HG03432 (cell line): ENCODE data around the gene DLX1.

Experiments used
- ATAC-seq: cut with Tn5 transposase; IDR thresholded peaks from one replicate; pipeline ENCODE4 v1.9.1; 2021; ENCODE audit warnings: mild to moderate bottlenecking, moderate library complexity; ENCODE audit not compliant: unreplicated experiment

Gene DLX1

DNA sequence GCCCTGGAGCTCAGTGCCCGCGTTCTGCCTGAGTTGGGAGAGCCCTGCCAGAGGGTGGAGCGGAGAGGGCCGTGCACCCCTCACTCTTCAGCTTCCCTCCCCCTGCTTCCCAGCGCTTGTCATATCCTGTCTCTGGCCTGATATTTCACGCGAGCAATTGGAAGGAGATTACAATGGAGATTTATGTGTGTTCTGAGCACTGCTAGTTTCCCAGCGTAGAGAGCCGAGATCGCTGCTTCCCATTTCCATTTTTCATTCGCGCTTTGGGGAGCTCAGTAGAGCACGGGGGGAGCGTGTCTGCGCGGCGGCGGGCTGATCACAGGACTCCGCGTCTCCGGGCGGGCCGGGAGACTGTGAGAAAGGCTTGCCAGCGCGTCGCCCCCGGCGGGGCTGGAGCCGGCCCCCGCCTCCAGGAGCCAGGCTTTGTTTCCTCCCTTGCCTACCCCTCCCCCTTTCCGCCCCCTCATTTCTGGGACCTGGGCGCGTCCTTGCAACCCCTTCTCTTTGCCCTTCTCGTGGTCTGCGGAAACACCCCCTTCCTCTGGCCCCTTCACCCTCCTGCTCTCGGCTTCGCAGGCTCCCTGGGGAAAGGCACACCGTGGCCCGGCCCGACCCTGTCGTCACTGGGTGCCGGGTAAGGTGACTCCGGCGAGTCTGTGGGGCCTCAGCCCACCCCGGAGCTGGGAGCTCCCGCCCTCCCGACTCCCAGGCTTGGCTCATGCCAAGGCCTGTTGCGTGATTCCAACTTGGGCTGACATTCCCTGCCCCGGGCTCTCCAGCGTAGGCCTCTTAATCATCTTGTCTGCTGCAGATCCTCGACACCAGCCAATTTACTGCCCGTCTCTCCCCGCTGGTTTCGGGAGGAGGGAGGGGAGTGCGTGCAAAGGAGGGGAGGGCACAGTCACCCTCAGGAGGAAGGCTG, 11.6 kb downstream of the DLX1 start:
- no peak for ATAC-seq

DNA sequence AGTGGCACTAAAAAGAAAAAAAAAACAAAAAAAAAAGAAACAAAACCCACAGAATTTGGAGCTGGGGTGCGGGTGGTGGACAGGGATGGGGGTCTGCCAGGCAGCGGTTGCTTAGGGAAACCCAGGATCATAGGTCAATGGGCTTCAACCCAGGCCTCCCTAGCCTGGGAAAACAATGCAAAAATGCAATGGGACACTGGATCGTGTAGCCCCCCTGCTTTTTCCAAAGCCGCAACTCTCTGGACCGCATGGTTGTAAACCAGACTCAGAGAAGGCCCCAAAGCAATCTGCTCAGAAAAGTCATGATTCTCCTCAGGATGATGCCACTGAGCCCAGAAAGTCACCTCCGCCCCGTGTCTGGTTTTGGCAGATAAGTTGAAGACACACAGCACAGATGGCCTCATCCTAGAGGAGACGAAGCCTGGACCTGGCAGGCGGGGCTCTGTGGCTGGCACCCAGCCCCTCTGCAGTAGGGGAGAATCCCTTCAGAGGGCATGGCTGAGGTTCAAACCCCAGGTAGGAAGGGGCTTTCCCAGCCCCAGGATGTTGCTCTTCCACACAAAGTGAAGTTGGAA, 12.3 kb downstream of the DLX1 start:
- no peak for ATAC-seq

DNA sequence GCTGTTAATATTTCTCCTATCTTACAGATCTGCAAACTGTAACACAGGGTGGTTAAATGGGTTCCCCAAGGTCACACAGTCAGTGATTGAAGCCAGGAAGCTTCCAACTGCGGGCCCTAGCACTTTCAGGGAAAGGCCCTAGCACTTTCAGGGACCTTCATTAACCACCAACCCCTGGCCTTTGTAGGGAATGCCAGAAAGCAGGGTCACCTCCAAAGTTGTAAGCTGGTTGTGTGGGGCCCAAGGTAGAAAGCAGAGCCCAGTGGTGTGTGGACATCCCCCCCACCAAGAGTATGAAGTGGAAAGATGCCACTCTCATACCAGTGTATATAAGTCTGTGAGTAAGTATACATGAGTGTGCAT, 13.0 kb downstream of the DLX1 start:
- no peak for ATAC-seq

DNA sequence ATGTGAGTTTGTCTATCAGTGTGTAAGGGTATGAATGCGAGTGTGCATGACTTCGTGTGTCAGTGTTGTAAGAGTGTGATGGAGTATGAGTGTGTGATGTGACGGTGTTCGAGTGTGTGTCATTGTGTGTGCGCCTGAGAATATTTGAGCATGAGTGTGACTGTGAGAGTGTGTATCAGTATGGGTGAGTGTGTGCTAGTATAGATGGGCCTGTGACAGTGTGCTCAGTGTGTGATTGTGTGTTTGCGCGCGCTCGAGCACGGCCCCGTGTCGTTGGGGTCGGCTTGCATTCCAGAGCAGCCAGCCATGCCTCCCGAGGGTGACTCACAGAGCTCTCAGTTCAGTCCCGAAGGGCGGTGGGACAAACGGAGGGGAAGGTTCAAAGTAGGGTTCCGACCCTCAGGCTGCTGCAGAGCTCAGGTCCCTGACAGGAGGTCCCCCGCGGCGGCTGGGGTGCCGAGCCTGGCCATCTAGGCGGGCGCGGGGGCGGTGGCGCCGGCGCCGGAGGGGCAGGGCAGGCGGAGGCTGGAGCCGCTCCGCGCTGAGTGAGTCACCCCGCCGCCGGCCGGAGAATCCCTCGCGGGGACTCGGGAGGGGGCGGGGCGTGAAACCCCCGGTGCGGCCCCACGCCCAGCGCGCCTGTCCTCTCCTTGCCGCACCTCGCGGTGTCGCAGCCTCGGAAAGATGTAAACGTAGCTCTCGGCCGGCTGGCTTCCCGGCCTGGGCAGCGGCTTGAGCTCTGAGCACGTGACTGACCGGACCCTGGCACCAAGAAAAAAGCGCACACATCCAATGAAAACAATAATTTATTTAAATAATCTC, 13.6 kb downstream of the DLX1 start:
- no peak for ATAC-seq

DNA sequence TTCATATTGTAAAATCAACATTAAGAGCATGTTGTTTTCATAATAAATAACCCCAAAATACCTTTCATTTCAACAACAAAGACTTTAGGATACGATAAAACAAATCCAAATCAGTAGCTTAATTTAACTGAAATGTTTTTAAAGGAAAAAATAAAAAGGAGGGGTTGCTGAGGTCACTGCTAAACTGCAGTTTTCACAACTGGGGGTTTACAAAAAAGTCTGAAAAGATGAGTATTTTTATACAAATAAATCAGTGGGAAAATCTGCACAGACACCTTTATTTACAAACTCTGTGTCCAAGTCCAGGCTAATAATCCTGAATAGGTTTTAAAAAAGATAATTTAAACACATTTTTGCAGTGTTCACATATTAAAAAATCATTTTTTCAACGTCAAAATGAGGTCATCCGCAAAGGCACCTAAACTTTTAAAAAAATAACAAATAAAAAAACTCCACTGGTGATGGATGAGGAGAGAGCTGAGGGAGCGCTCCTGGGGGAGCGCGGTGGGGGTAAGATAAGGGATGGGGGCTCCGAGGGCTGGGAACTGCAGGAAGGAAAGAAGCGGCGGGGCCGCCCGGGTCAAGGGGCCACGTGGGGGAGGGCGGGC, 14.3 kb downstream of the DLX1 start:
- no peak for ATAC-seq

DNA sequence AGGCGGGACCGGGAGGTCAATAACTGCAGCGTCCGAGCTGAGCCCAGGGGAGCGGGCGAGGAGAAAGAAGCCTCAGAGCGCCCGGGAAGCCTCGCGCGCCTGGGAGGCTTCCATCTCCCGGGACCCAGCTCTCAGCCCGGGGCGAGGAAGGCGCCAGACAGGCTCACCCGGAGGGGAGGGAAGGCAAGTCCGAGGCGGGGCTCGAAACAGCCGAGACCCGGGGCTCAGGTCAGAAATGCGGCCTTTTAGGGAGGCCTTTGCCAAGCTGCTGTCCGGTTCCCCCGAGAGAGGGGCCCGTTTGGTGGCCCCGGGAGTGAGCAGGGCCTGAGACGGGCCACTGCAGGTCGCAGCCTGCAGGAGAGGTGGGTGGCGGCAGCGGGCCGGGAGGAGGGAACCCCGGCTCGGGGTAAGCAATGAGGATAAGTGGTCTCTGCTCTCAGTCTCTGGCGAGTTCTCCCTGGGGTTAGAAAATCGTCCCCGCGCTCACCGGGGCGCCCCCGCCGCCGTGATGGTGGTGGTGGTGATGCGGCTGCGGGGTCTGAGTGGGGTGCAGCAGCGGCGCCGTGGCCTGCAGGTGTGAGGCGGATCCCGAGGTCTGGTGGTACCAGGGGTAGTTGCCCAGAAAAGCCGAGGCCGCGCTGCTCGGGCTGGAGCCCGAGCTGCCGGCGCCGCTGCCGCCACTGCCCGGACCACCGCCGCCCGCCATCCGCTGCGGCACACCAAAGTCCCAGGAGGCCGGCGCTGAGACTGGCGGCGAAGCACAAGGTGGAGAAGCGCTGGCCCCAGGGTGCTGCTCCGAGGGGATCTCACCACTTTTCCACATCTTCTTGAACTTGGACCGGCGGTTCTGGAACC, 15.0 kb downstream of the DLX1 start:
- ATAC-seq = no peak

DNA sequence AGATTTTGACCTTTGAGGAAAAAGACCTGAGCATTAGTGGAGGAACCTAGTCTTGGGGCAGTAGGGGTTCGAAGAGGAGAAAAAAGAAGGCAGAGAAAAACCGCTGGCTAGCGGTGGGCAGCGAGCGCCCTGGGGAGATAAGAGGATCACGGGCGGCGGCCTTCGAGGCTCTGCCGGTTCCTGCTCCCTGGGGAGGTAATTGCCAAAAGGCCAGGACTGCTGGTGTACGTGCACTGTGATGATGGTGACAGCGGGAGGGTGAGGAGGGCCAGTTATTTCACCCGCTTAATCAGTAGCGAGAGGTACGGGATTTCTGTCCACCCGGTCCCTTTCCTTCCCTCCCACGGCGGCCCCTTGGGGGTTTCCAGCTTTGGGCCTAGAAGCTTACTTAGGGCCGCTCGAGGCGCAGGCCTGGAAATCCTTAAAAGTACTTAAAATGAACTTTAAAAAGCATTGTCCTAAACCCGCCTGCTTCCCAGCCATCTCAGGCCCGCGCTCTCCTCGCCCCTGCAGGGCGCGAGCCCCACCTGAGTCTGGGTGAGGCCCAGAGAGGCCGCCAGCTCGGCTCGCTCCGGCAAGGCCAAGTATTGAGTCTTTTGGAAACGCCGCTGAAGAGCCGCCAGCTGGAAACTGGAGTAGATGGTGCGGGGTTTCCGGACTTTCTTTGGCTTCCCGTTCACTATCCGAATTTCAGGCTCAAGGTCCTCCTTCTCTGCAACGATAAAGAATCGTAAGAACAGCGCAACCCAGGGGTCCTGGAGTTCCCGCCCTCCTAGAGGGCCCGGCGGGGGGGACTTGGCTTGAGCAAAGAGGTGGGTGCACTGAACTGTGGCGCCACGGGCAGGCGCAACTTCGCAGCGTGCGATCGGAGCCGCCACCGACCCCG, 15.9 kb downstream of the DLX1 start:
- no peak for ATAC-seq

DNA sequence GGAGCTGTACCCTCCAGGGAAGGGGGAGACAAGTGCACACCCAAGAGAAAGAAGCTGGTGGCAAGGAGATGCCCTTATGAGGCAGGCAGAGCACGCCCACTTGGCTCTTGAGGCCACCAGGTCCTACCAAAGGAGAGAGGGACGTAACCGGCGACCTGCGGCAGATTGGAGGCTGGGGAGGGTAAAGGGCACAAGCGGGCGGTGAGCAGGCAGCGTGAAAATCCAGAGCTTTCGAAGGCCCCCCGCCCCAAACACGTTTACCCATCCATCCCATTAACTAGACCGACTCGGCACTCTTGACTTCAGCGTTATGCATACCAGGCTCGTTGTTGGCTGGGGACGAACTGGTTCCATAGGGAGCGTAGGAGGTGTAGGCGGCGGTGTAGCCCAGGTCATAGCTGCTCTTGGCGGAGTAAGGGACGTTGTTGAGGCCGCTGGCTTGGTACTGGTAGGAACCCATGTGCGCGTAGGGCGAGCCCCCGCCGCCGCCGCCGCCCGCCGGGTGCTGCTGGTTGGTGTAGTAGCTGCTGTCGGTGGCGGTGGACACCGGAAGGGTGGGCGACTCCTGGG, 16.6 kb downstream of the DLX1 start:
- ATAC-seq = no peak

DNA sequence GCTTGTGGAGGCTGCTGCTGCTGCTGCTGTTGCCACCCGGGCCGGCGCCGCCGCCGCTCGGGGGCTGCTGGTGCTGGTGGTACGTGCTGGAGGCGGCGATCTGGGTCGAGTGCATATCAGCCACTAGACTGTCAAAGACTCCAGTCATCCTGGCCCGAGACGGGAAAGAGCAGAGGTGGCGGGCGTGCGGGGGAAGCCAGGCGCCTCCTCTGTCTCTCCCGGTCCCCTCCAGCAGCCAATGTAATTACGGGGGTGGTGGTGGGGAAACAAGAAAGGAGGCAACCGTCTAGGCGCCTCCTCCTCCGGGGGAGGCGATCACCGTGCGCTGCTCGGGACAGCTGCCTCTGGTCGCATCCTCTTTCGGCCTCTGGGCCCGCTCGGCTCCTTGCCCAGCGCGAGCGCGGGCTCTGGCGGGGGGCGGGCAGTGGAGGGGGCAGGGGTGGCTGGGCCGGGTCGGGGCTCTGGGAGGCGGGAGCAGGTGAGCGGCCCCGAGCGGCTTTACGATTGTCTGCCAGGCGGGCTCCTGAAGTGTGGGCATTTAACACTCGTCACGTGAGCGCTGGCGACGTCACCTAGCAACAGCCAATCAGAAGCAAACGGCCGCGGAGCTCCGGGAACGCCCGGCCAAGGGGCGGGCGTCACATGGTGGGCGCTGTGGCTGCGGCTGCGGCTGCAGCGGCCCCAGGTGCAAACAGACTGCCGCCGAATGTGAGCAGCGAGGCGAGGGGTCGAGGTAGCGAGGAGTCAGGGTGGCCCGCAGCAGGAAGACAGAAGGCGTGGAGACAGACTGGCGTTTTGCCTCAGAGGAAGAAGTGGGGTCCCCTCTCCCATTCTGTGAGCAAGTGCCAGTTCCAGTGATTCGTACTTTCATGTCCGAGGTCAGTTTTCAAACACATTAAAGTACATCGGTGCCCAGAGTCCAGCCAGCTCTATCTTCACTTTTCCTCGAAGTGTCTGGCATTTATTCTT, 17.4 kb downstream of the DLX1 start, which contains the start of gene DLX2:
Gene DLX2, minus strand, starts transcription at position 510 of the 969 bp plus-strand sequence. Its CDS starts 362 bp downstream, at position 148.
- ATAC-seq = peak; percentile 72

DNA sequence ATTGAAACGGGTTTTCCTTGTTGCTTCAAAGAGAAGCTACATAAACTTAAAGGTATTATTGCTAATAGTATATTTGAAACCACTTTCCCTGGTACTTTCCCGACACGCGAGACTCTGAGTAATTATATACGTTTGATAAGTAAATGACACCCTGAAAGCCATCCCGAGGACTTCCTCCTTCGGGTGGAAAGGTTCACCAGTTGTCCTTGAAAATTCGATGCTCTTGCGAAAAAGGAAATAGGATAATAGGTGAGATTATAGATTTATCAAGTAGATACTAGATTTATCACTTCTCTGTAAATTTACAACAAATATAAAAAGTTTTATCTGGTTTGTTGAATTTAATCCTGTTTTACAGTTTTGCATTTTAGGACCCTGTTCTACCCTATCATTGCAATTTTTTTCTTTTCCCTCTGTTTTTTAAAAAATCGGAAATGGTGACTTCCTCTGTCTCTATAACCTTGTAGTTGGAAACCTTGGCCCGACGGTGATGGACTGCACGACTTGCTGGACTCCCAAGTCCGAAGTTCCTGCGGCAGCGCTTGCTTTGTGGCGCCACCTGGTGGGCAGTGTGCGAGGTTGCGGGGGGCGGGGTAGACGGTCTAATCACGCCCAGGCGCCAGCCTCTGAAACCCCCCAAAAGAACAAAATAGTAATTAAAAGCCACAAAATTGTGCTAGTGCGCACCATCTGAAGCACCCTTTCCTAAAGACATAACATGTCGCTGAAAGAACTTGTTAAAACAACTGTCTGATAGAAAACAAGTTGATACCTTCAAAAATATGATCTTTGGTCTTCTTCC, 18.4 kb downstream of the DLX1 start:
- ATAC-seq = no peak

DNA sequence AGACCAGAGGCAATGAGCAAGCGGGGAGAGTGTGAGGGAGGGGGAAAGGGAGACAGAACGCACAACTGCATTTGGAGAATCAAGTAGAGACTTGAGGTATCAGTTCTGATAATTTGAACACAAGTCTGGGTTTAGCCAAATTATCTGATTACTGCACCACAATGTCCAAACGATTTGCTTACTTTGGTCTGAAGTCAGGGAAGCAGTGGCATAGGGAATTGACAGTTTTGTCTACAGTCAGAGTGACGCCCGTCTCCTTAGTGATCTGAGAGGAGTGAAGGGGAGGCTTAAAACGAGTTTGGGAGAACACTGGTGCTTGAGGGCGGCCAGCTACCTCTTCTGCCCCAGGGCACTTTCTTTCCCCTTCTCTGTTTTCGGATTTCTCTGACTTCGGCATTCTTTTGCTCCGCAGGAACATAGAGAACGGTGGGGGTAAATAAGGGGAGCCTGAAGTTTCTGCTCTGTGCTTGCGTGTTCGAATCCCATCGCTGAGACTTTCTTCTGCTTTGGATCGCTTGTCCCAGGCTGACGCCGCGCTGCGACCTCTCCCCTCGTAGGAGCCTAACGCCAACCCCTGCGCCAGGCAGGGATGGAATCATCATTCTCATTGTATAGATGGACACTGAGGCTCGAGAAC, 20.3 kb downstream of the DLX1 start:
- no peak for ATAC-seq

DNA sequence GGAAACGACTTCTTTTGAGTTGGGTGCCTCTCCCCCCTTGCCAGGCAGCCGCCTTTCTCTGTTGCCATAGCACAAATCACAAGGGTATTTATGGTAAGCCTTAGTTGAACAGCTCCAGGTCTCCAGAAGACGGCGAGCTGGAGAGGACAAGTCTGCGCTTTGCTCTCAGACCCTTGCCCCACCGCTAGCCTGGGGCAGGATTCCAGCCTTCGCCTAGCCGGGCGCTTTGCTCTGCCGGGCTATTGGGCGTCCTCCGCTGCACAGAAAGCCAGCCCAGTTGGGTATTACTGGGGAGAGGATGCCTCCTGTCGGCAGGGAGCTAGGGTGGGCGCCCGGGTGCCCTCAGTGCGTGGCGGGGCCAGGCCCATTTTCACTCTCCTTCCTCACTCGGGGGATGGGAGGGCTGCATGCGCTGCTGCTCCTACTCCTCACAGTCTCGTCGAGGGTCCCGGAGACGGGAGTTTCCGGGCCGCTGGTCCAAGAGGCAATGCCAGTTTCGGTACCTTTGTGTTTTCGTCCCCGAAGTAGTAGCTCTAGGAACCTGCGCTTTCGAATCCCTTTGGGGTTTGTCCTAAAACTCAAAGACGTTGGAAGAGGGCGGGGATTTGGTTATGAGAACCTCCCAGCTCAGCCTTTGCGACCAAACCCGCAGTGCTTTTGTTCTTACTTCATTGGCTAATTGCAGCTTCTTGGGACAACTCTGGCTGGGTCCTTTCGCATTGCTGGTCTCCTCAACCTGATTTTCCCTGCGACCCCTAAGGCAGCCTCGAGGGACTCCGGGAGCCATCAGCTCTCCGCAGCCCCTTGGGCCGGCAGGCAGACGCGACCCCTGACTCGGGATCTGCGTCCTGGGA, 21.0 kb downstream of the DLX1 start:
- no peak for ATAC-seq

DNA sequence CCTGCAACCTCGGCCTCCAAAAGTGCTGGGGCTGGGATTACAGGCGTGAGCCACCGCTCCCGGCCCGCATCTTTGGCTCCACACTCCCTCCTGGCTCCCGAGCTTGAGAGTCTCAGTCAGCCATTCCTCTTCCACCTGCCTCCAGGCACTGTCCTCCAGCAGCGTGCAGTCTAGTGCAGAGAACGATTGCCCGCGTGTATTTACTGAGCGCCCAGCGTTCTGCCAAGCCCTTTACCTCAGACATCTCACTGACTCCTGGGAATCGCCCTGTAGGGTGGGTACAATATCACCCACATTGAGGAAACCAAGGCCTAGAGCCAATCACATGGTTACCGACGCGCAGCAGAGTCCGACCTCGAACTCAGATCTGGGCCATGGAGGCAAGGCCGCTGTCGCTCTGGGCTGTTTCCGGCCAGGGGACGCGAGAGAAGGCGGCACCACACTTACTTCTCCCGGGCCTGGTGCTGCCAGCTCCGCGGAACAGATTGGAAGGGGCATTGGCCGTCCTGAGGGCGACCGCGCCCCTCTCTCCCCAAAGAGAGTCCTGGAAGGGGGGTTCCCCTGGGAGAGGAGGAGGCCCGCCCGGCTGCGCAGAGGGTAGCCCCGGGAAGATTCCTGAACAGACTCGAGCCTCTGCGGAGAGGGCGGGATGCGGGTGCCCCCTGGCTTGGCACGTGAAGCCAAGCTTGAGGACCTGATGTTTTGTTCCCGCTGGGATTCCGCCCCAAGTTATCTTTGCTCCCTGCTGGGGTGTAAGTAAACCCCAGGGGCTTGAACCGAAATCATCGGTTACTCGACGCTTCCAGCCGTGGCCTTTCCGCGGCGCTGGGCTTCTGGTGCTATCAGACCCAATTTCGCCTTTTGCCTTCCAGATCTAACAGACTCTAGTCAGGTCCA, 22.6 kb downstream of the DLX1 start:
- ATAC-seq = no peak

DNA sequence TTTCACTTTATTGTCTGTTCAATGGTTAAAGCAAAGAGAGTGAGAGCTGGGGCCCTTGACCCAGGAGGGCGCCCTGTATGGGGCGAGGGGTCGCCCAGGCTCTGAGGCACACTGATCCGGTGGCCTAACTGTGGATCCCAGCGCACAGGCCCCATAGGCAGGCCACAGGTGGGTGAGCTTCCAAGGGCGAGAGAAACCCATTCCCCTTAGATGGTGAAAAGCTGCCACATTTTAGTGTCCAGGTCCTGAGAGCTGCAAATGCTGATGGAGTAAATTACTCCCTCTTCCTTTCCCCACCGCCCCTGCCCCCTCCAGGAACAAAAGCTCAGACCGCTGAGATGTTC, 23.3 kb downstream of the DLX1 start:
- ATAC-seq = no peak
